SU-DHL-6 (cell line): ENCODE data around the gene SDHD.

Source experiments
- H2AFZ ChIP-seq: fragments of 200-600 bp; sonication (generic); 2 replicates; pipeline ENCODE4 v1.6.1; 2014; ENCODE audit warnings: low read depth, mild to moderate bottlenecking, moderate library complexity, mixed read lengths, antibody characterized with exemption, low read length; ENCODE audit not compliant: severe bottlenecking
- H3F3A ChIP-seq: fragments of 200-600 bp; shearing (Covaris generic); 2 replicates; pipeline ENCODE4 v1.6.0; 2016; ENCODE audit warnings: antibody characterized with exemption, mild to moderate bottlenecking; ENCODE audit not compliant: insufficient read depth
- H3K27ac ChIP-seq: fragments of 200-600 bp; sonication (generic); 2 replicates; pipeline ENCODE4 v1.5.1; 2016; ENCODE audit warnings: low read depth, mild to moderate bottlenecking, low read length, moderate library complexity, mixed read lengths
- H3K27me3 ChIP-seq: fragments of 200-600 bp; sonication (generic), shearing (Covaris generic); 2 replicates; pipeline ENCODE4 v1.6.0; 2014; ENCODE audit warnings: mild to moderate bottlenecking, low read length
- H3K36me3 ChIP-seq: fragments of 200-600 bp; sonication (generic); 2 replicates; pipeline ENCODE4 v1.6.1; 2014; ENCODE audit warnings: mild to moderate bottlenecking, low read length, mixed read lengths
- H3K4me2 ChIP-seq: fragments of 300-600, 200-600 bp; shearing (Covaris generic), sonication (generic); 2 replicates; pipeline ENCODE4 v1.6.0; 2014; ENCODE audit warnings: low read length, low read depth, mild to moderate bottlenecking; ENCODE audit not compliant: poor library complexity, severe bottlenecking
- H3K4me3 ChIP-seq: fragments of 200-600 bp; sonication (generic); 2 replicates; pipeline ENCODE4 v1.5.1; 2014; ENCODE audit warnings: antibody characterized with exemption, low read length, mild to moderate bottlenecking, mixed read lengths; ENCODE audit not compliant: insufficient read depth, poor library complexity, severe bottlenecking
- H3K79me2 ChIP-seq: fragments of 200-600 bp; sonication (generic); 2 replicates; pipeline ENCODE4 v1.6.1; 2014; ENCODE audit warnings: mild to moderate bottlenecking, low read length, moderate library complexity; ENCODE audit not compliant: insufficient read depth
- H3K9ac ChIP-seq: fragments of 200-600 bp; sonication (generic); 2 replicates; pipeline ENCODE4 v1.7.0; 2014; ENCODE audit warnings: mild to moderate bottlenecking, low read length
- H3K9me2 ChIP-seq: fragments of 200-600 bp; sonication (generic); replicated peaks from 2 replicates; pipeline ENCODE4 v1.6.1; 2014; ENCODE audit warnings: low read length; ENCODE audit not compliant: insufficient read depth
- H3K9me3 ChIP-seq: fragments of 200-600 bp; sonication (generic); 2 replicates; pipeline ENCODE4 v1.6.1; 2014; ENCODE audit warnings: low read length, mixed read lengths; ENCODE audit not compliant: insufficient read depth
- H4K20me1 ChIP-seq: fragments of 200-600 bp; sonication (generic); 2 replicates; pipeline ENCODE4 v1.6.1; 2014; ENCODE audit warnings: low read depth, mild to moderate bottlenecking, antibody characterized with exemption, low read length, moderate library complexity, mixed read lengths
- CTCF ChIP-seq: fragments of 200-600 bp; sonication (generic); IDR thresholded peaks from one replicate; pipeline ENCODE4 v1.5.1; 2017; ENCODE audit warnings: antibody characterized with exemption, mild to moderate bottlenecking, low read length, moderate library complexity; ENCODE audit not compliant: insufficient read depth, poor library complexity, severe bottlenecking
- EZH2phosphoT487 ChIP-seq: fragments of 200-600 bp; sonication (generic), shearing (Covaris generic); conservative IDR thresholded peaks from 2 replicates; pipeline ENCODE4 v1.6.1; 2018; ENCODE audit warnings: mild to moderate bottlenecking, antibody characterized with exemption, low read length, moderate library complexity, mixed read lengths

The SDHD gene

GRCh38 chr11:112057170-112057569 lies 29.5 kb upstream of the SDHD start:
- TF ChIP-seq CTCF (no peak), EZH2phosphoT487 (no peak)
- Histone ChIP-seq H3K9me3 (no peaks in the 10 kb centered on the region), H3K79me2 (no peaks in the 10 kb centered on the region), H3K4me3 (no peak overlapping the region), H3K4me2 (no peak overlapping the region), H4K20me1 (no peaks in the 10 kb centered on the region), H3K27ac (no peak overlapping the region), H3K36me3 (peaks cover 11% of the 10 kb centered on the region; the same call in 1 of the 2 replicates), H3K27me3 (no peaks in the 10 kb centered on the region), H3K9ac (no peak overlapping the region), H3K9me2 (no peaks in the 10 kb centered on the region), H3F3A (no peaks in the 10 kb centered on the region), H2AFZ (no peak overlapping the region)

DNA sequence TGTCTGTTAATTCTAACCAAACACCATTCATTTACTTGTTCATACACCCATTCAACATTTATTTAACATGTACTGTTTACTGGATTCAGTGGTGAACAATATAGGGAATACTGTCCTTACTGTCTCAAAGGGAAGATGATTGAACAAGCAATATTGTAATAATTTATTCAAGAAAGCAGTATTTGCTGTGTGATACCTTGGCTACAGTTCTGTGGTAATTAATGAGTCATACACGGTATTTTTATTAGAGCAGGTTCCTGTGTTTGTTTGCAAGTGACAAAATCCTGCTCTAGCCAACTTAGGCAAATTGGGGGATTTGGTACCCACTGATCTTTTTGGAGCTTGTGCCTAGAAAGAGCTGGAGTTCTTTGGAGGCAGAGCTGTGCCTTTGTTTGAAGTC lies 28.6 kb upstream of the SDHD start:
- H3K79me2 ChIP-seq = no peaks in the 10 kb centered on the region
- H4K20me1 ChIP-seq = no peaks in the 10 kb centered on the region
- H3K27ac ChIP-seq = no peak overlapping the region
- H3K9ac ChIP-seq = no peak overlapping the region
- no peaks in the 10 kb centered on the region for H3K27me3 ChIP-seq
- H3K9me2 ChIP-seq = no peaks in the 10 kb centered on the region
- H3K36me3 ChIP-seq = peaks cover 11% of the 10 kb centered on the region; the same call in 1 of the 2 replicates
- H3K4me2 ChIP-seq = no peak overlapping the region
- TF ChIP-seq EZH2phosphoT487 (no peak), CTCF (no peak)
- H3K4me3 ChIP-seq = no peak overlapping the region
- H3F3A ChIP-seq = no peaks in the 10 kb centered on the region
- H2AFZ ChIP-seq = no peak overlapping the region
- no peaks in the 10 kb centered on the region for H3K9me3 ChIP-seq

GRCh38 chr11:112062923-112063322 lies 23.8 kb upstream of the SDHD start:
- Histone ChIP-seq H3K9me2 (no peaks in the 10 kb centered on the region), H3F3A (peaks cover 3% of the 10 kb centered on the region; the same call in 1 of the 2 replicates), H3K4me3 (no peak overlapping the region), H4K20me1 (no peaks in the 10 kb centered on the region), H3K4me2 (no peak overlapping the region), H3K27ac (no peak overlapping the region), H3K36me3 (peaks cover 13% of the 10 kb centered on the region; the same call in 1 of the 2 replicates), H3K27me3 (no peaks in the 10 kb centered on the region), H2AFZ (no peak overlapping the region), H3K9ac (no peak overlapping the region), H3K79me2 (no peaks in the 10 kb centered on the region), H3K9me3 (no peaks in the 10 kb centered on the region)
- TF ChIP-seq EZH2phosphoT487 = no peak
- no peak for TF ChIP-seq CTCF
